ENCODE measurements around the gene C16orf89. TPM values are rescaled to one million over a fixed set of nuclear protein-coding genes. Genes with fewer than 3 reads are reported as not detected.
"Not testable (repeated sequence)": the region's sequence is repeated elsewhere in the genome, so short reads cannot be mapped to it uniquely, and the experiment has no call there.

Gene C16orf89
- total and polyA plus RNA-seq, 4 donors: 17.7 to 416 (median 60.2) TPM

DNA sequence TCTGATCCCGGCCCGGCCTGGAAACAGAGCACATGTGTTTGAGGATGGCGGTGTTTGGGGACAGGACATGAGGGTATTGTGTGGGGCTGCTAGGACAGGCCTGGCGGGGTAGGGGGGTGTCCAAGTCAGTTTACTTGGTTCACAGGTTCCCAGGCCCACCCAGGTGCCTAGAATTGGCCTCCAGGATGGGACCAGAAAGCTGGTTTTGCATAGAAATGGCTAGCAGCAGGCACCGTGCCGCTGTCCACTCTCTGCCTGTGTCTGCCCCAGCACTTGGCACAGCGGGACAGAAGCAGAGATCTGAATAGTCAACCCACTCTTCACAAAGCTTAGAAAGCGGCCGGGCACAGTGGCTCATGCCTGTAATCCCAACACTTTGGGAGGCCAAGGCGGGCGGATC lies 20.0 kb upstream of the C16orf89 start:
- WGBS (ENCODE audit: insufficient coverage): 97% methylated on average over 9 of the region's 11 CpGs
- H3K27ac ChIP-seq (ENCODE audit: low read depth, low read length); H3K27me3 ChIP-seq (ENCODE audit: control insufficient read depth, insufficient read depth, low read length); DNase-seq (ENCODE audit: low read depth in 4 of 6, low spot score in 6 of 6); H3K9me3 ChIP-seq (ENCODE audit: control insufficient read depth, insufficient read depth, low read length); H3K4me1 ChIP-seq (ENCODE audit: control insufficient read depth, insufficient read depth, low read length); H3K4me3 ChIP-seq (ENCODE audit: low read depth, low read length): not testable (repeated sequence)
- peaks cover 55% of the 10 kb centered on the region for H3K36me3 ChIP-seq (ENCODE audit: control insufficient read depth, insufficient read depth, low read length)

DNA sequence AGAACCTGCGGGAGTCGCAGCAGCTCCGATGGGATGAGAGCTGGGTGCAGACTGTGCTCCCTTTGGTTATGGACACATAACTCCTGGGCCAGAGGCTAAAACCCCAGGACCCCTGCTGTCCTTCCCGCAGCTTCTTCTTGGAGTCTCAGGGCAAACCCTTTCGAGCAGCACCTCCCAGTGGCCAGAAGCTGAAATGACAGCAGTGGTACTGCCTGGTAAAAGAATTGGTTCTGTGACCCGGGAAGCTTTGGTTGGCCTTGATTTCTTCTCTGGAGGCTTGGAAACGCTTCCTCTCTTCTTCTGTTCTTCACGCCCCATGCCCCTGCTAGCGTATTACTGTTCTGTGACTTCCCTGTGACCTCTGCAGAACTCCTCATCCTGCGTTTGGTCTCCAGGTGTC lies 19.0 kb upstream of the C16orf89 start:
- not testable (repeated sequence) for H3K9me3 ChIP-seq (ENCODE audit: control insufficient read depth, insufficient read depth, low read length); H3K4me1 ChIP-seq (ENCODE audit: control insufficient read depth, insufficient read depth, low read length); H3K27me3 ChIP-seq (ENCODE audit: control insufficient read depth, insufficient read depth, low read length); H3K27ac ChIP-seq (ENCODE audit: low read depth, low read length); H3K4me3 ChIP-seq (ENCODE audit: low read depth, low read length)
- peak in 2 of 6 donors; percentile 49 to 61 for DNase-seq (ENCODE audit: low read depth in 4 of 6, low spot score in 6 of 6)
- peaks cover 55% of the 10 kb centered on the region for H3K36me3 ChIP-seq (ENCODE audit: control insufficient read depth, insufficient read depth, low read length)
- 62% methylated on average over 10 of the region's 10 CpGs for WGBS (ENCODE audit: insufficient coverage)

DNA sequence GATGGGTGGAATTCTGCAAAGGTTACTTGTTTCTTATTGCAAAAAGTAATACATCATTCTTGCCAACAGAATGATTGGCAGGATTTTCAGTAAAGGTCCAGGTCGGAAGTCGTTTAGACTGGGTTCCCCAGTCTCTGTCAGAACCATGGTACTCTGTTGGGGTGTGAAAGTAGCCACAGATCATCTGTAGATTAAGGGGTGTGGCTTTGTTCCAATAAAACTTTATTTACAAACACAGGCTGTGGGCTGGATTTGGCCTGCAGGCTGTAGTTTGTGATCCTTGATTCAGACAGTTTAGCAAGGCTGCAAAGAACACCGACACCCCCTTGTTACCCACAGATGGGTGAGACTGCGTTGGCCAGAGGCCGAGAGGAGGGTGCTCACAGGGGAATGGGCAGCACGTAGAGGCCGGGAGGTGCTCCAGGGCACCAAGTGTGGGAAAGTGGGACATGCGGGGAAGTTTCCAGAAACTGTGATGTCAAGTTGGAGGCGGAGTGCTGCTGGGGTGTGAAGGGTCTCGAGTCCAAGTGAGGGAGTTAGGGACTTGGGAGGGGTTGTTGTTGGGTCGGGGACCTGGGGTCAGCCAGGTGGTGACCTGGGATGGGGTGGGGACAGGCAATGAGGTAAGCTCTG lies 18.5 kb upstream of the C16orf89 start:
- not testable (repeated sequence) for H3K9me3 ChIP-seq (ENCODE audit: control insufficient read depth, insufficient read depth, low read length); H3K27ac ChIP-seq (ENCODE audit: low read depth, low read length); H3K27me3 ChIP-seq (ENCODE audit: control insufficient read depth, insufficient read depth, low read length); H3K4me1 ChIP-seq (ENCODE audit: control insufficient read depth, insufficient read depth, low read length); H3K4me3 ChIP-seq (ENCODE audit: low read depth, low read length); DNase-seq (ENCODE audit: low read depth in 4 of 6, low spot score in 6 of 6)
- H3K36me3 ChIP-seq (ENCODE audit: control insufficient read depth, insufficient read depth, low read length): peaks cover 54% of the 10 kb centered on the region
- 93% methylated on average over 5 of the region's 11 CpGs for WGBS (ENCODE audit: insufficient coverage)

DNA sequence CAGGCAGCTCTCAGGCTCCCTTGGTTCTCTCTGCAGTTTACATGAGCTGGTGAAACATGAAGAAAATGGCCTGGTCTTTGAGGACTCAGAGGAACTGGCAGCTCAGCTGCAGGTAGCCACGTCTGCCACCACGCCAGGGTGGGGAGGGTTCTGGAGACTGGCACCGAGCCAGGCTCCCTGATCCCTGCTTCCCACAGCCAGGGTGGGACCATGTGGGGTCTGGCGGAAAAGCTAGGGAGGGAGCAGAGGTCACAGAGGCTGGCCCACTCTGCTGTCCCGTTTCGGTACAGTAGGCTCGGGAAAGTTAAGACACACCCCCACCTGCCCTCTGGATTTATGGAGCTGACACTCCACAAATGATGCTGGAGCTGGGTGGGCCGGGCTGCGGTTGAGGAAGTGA lies 17.9 kb upstream of the C16orf89 start:
- WGBS (ENCODE audit: insufficient coverage): 100% methylated on average over 3 of the region's 9 CpGs

DNA sequence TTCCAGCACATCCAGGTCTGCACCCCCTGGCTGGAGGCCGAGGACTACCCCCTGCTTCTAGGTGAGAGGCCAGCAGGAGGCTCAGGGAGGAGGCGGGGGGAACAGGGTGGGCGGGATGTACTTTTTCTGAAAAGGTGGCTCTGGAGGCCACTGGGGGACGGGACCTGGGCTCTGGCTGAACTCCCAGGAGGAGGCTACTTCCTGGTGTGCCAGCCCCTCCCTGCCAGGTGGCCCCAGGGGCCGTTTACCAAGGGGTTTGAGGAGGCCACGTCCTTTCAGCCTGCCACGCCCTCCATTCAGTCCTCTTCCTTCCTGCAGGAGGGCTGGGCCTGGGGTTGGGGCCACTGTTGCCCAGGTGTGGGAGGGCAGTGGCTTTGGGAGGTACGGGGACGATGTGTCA lies 15.2 kb upstream of the C16orf89 start:
- H3K4me3 ChIP-seq (ENCODE audit: low read depth, low read length); H3K27ac ChIP-seq (ENCODE audit: low read depth, low read length); DNase-seq (ENCODE audit: low read depth in 4 of 6, low spot score in 6 of 6); H3K9me3 ChIP-seq (ENCODE audit: control insufficient read depth, insufficient read depth, low read length); H3K27me3 ChIP-seq (ENCODE audit: control insufficient read depth, insufficient read depth, low read length); H3K4me1 ChIP-seq (ENCODE audit: control insufficient read depth, insufficient read depth, low read length): not testable (repeated sequence)
- 93% methylated on average over 2 of the region's 9 CpGs for WGBS (ENCODE audit: insufficient coverage)
- peaks cover 69% of the 10 kb centered on the region for H3K36me3 ChIP-seq (ENCODE audit: control insufficient read depth, insufficient read depth, low read length)

More for the DNA sequence above, 17.9 kb upstream of the C16orf89 start:
- H3K36me3 ChIP-seq (ENCODE audit: control insufficient read depth, insufficient read depth, low read length): peaks cover 55% of the 10 kb centered on the region
- H3K9me3 ChIP-seq (ENCODE audit: control insufficient read depth, insufficient read depth, low read length); H3K27ac ChIP-seq (ENCODE audit: low read depth, low read length); H3K4me1 ChIP-seq (ENCODE audit: control insufficient read depth, insufficient read depth, low read length); DNase-seq (ENCODE audit: low read depth in 4 of 6, low spot score in 6 of 6); H3K27me3 ChIP-seq (ENCODE audit: control insufficient read depth, insufficient read depth, low read length); H3K4me3 ChIP-seq (ENCODE audit: low read depth, low read length): not testable (repeated sequence)

DNA sequence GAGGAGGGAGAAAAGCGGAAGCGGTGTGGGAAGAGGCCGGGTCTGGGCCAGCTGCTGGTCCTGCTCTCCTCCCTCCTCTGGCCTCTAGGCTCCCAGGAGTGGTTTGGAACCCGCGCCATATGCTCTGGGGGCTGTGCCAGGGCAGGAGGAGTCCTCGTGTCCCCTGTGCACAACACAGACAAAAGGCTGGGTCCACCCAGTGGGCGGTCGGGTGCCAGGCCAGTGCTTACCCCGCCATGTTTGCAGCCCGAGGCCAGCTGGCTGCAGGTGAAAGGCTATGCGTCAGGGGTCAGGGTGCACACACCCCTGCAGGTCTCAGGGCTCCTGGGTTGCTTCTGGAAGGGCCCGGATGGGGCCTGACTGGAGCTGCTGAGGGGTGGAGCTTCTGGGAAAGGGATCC lies 14.7 kb upstream of the C16orf89 start:
- H3K36me3 ChIP-seq (ENCODE audit: control insufficient read depth, insufficient read depth, low read length): peaks cover 69% of the 10 kb centered on the region
- H3K27ac ChIP-seq (ENCODE audit: low read depth, low read length); H3K9me3 ChIP-seq (ENCODE audit: control insufficient read depth, insufficient read depth, low read length); DNase-seq (ENCODE audit: low read depth in 4 of 6, low spot score in 6 of 6); H3K4me1 ChIP-seq (ENCODE audit: control insufficient read depth, insufficient read depth, low read length); H3K4me3 ChIP-seq (ENCODE audit: low read depth, low read length); H3K27me3 ChIP-seq (ENCODE audit: control insufficient read depth, insufficient read depth, low read length): not testable (repeated sequence)
- 94% methylated on average over 11 of the region's 12 CpGs for WGBS (ENCODE audit: insufficient coverage)

DNA sequence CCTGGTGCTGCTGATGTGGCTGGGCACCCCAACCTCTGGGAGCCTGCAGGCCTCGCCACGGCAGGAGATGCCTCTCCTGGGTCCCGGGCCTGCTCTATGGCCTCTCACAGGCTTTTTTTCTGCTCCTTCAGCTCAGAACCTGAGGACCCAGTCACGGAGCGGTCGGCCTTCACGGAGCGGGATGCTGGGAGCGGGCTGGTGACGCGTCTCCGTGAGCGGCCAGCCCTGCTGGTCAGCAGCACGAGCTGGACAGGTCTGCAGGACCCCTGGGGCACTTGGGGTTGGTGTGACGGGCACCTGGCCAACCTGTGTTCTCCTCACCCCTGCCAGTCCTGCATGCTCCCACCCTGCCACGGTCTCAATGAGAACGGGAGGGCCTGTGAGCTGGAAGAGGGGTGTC lies 12.9 kb upstream of the C16orf89 start:
- DNase-seq (ENCODE audit: low read depth in 4 of 6, low spot score in 6 of 6): no peak
- Histone ChIP-seq H3K27ac (ENCODE audit: low read depth, low read length) (no peak overlapping the region), H3K9me3 (ENCODE audit: control insufficient read depth, insufficient read depth, low read length) (no peaks in the 10 kb centered on the region), H3K4me3 (ENCODE audit: low read depth, low read length) (no peak overlapping the region), H3K27me3 (ENCODE audit: control insufficient read depth, insufficient read depth, low read length) (no peaks in the 10 kb centered on the region), H3K4me1 (ENCODE audit: control insufficient read depth, insufficient read depth, low read length) (no peaks in the 10 kb centered on the region), H3K36me3 (ENCODE audit: control insufficient read depth, insufficient read depth, low read length) (peaks cover 72% of the 10 kb centered on the region)
- 96% methylated on average over 14 of the region's 17 CpGs for WGBS (ENCODE audit: insufficient coverage)

DNA sequence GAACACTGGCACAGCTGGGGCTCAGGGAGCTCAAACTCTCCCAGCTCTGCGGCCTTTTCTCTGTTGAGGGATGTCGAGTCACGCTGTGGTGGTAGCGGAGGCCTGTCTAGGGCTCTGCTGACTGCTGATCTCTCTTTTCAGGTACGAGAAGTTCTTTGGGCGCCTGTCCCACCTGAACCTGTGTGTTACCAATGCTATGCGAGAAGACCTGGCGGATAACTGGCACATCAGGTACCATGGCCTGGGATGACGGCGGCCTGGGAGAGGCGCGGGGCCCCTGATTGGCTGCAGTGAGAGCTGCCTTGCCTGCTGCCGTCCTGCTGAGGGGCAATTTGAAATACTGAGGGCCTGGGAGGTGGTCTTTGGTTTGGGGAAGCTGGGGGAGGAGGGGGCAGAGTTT lies 11.5 kb upstream of the C16orf89 start:
- Histone ChIP-seq H3K27ac (ENCODE audit: low read depth, low read length) (no peak overlapping the region), H3K27me3 (ENCODE audit: control insufficient read depth, insufficient read depth, low read length) (no peaks in the 10 kb centered on the region), H3K4me1 (ENCODE audit: control insufficient read depth, insufficient read depth, low read length) (no peaks in the 10 kb centered on the region), H3K9me3 (ENCODE audit: control insufficient read depth, insufficient read depth, low read length) (no peaks in the 10 kb centered on the region), H3K4me3 (ENCODE audit: low read depth, low read length) (no peak overlapping the region), H3K36me3 (ENCODE audit: control insufficient read depth, insufficient read depth, low read length) (peaks cover 64% of the 10 kb centered on the region)
- DNase-seq (ENCODE audit: low read depth in 4 of 6, low spot score in 6 of 6): no peak
- WGBS (ENCODE audit: insufficient coverage): 95% methylated on average over 13 of the region's 13 CpGs

DNA sequence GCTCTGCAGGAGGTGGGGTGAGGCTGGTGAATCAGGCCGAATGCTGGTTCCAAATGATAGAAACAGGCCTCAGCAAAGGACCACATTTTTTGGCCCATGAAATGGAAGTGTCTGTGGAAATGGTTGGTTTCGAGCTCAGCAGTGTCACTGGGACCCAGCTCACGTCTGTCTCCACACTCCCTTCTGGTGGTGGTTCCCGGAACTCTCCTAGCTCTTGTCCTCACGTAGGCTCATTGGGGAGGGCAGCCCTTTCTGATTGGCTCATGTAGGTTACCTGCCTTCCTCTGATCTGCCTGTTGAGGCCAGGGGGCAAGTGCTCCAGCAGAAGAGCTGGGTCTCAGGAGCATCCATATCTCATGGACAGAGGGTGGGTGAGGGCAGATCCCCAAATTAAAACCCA lies 9.9 kb upstream of the C16orf89 start:
- H3K9me3 ChIP-seq (ENCODE audit: control insufficient read depth, insufficient read depth, low read length): no peaks in the 10 kb centered on the region
- no peaks in the 10 kb centered on the region for H3K27me3 ChIP-seq (ENCODE audit: control insufficient read depth, insufficient read depth, low read length)
- no peak overlapping the region for H3K27ac ChIP-seq (ENCODE audit: low read depth, low read length)
- no peak overlapping the region for H3K4me3 ChIP-seq (ENCODE audit: low read depth, low read length)
- 80% methylated on average over 5 of the region's 5 CpGs for WGBS (ENCODE audit: insufficient coverage)
- no peaks in the 10 kb centered on the region for H3K4me1 ChIP-seq (ENCODE audit: control insufficient read depth, insufficient read depth, low read length)
- no peak for DNase-seq (ENCODE audit: low read depth in 4 of 6, low spot score in 6 of 6)
- peaks cover 55% of the 10 kb centered on the region for H3K36me3 ChIP-seq (ENCODE audit: control insufficient read depth, insufficient read depth, low read length)

DNA sequence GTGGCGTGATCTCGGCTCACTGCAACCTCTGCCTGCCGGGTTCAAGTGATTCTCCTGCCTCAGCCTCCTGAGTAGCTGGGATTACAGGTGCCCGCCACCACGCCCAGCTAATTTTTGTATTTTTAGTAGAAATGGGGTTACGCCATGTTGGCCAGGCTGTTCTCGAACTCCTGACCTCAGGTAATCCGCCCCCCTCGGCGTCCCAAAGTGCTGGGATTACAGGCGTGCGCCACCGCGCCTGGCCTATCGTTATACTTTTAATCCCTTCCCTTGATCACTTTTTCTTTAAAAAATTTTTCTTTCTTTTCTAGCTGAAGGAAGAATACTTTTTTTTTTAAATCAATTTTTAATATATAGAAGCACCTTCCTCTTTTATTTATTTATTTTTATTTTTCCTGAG lies 8.0 kb upstream of the C16orf89 start:
- WGBS (ENCODE audit: insufficient coverage): no CpG with 5 or more reads among the region's 15 CpGs
- not testable (repeated sequence) for H3K9me3 ChIP-seq (ENCODE audit: control insufficient read depth, insufficient read depth, low read length)
- peaks cover 44% of the 10 kb centered on the region for H3K36me3 ChIP-seq (ENCODE audit: control insufficient read depth, insufficient read depth, low read length)

More for the DNA sequence above, 8.0 kb upstream of the C16orf89 start:
- not testable (repeated sequence) for H3K27me3 ChIP-seq (ENCODE audit: control insufficient read depth, insufficient read depth, low read length); H3K27ac ChIP-seq (ENCODE audit: low read depth, low read length); DNase-seq (ENCODE audit: low read depth in 4 of 6, low spot score in 6 of 6); H3K4me1 ChIP-seq (ENCODE audit: control insufficient read depth, insufficient read depth, low read length); H3K4me3 ChIP-seq (ENCODE audit: low read depth, low read length)

All from spinal cord (tissue), 10 donors.